ENCODE measurements around the gene SLC2A8. TPM values are rescaled to one million over a fixed set of nuclear protein-coding genes. Genes with fewer than 3 reads are reported as not detected.

SLC2A8 gene
- total and polyA plus RNA-seq, 2 donors (not counting 1 experiment from before 2014, with no cell fraction given) = 8.3 to 14.2 TPM

- Mint-ChIP-seq H3K4me1 (peaks cover 13% of the 10 kb centered on the region), H3K27ac (no peak overlapping the region), H3K4me3 (no peak overlapping the region), H3K27me3 (no peaks in the 10 kb centered on the region), H3K9me3 (ENCODE audit: insufficient read depth) (no peaks in the 10 kb centered on the region)
- Histone ChIP-seq H4K20me1 (ENCODE audit: control insufficient read depth, insufficient read depth, low read length, poor library complexity, severe bottlenecking) (no peaks in the 10 kb centered on the region), H3K4me1 (ENCODE audit: control insufficient read depth in 2 of 2, insufficient read depth in 2 of 2, low read length in 2 of 2) (peaks cover 3 to 11% of the 10 kb centered on the region in 2 donors), H3K4me3 (ENCODE audit: control extremely low read depth in 1 of 5, extremely low read depth in 1 of 5, insufficient read depth in 1 of 5, low read depth in 2 of 5, low read length in 4 of 5) (no peak overlapping the region), H3K27ac (ENCODE audit: low read length in 2 of 2) (no peak overlapping the region), H3K27me3 (replicated peaks in 1 of 4; ENCODE audit: control extremely low read depth in 1 of 4, control insufficient read depth in 3 of 4, insufficient read depth in 4 of 4, low read length in 3 of 4) (no peaks in the 10 kb centered on the region), H3K79me2 (ENCODE audit: control insufficient read depth, insufficient read depth, low read length) (peaks cover 3% of the 10 kb centered on the region), H2AFZ (ENCODE audit: insufficient read depth, low read depth, low read length, poor library complexity, severe bottlenecking) (no peak overlapping the region), H3K36me3 (replicated peaks in 1 of 2; ENCODE audit: control extremely low read depth in 1 of 2, control insufficient read depth in 1 of 2, extremely low read depth in 1 of 2, insufficient read depth in 2 of 2, low read length in 1 of 2) (no peaks in the 10 kb centered on the region), H3K9ac (ENCODE audit: low read length) (no peak overlapping the region), H3K4me2 (replicated peaks; ENCODE audit: low read depth, low read length, poor library complexity, severe bottlenecking) (no peak overlapping the region), H3K9me3 (ENCODE audit: control extremely low read depth in 1 of 3, control insufficient read depth in 2 of 3, insufficient read depth in 1 of 3, low read length in 2 of 3) (no peaks in the 10 kb centered on the region)
- POLR2A ChIA-PET = no interaction called here
- 90% methylated on average over 3 of the region's 4 CpGs for WGBS (ENCODE audit: insufficient coverage)
- CTCF ChIA-PET = interaction anchor here (1.1 kb wide), 2 partner anchors 16 to 19 kb away, joined by 5 to 6 read pairs; partner anchors contain the start of gene SLC2A8
- TF ChIP-seq EZH2 (IDR thresholded peaks at IDR 0.05; ENCODE audit: borderline replicate concordance, insufficient read depth, low read depth, low read length, poor library complexity, severe bottlenecking) = no peak
- TF ChIP-seq, protein P1, sequence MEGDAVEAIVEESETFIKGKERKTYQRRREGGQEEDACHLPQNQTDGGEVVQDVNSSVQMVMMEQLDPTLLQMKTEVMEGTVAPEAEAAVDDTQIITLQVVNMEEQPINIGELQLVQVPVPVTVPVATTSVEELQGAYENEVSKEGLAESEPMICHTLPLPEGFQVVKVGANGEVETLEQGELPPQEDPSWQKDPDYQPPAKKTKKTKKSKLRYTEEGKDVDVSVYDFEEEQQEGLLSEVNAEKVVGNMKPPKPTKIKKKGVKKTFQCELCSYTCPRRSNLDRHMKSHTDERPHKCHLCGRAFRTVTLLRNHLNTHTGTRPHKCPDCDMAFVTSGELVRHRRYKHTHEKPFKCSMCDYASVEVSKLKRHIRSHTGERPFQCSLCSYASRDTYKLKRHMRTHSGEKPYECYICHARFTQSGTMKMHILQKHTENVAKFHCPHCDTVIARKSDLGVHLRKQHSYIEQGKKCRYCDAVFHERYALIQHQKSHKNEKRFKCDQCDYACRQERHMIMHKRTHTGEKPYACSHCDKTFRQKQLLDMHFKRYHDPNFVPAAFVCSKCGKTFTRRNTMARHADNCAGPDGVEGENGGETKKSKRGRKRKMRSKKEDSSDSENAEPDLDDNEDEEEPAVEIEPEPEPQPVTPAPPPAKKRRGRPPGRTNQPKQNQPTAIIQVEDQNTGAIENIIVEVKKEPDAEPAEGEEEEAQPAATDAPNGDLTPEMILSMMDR (IDR thresholded peaks at IDR 0.05) = no peak
- DNase-seq = no peak
- intact Hi-C loops (cut with micrococcal nuclease) = no loop called here
- ATAC-seq (ENCODE audit: low read depth) = no peak
These were observed 18.2 kb downstream of the SLC2A8 start for GRCh38 chr9:127415141-127415540.

DNA sequence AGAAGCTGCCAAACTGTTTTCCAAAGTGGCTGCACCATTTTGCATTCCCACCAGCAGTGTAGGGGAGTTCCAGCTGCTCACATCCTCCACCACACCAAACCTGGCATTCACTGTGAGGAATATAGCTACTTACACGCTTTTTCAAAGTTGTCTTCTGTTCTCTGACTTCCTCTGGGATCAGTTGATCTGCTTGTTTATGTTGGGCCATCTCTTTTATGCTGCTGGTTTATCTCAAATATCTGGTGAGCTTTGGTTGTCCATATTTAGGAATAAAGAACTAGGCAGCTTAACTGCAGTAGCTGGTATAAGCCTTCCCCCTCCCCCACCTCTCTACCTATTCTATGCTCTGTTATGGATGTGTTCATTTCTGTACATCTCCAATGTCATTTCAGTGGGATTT, 18.7 kb downstream of the SLC2A8 start:
- no peaks in the 10 kb centered on the region for H3K36me3 ChIP-seq (replicated peaks in 1 of 2; ENCODE audit: control extremely low read depth in 1 of 2, control insufficient read depth in 1 of 2, extremely low read depth in 1 of 2, insufficient read depth in 2 of 2, low read length in 1 of 2)
- peaks cover 3% of the 10 kb centered on the region for H3K79me2 ChIP-seq (ENCODE audit: control insufficient read depth, insufficient read depth, low read length)
- Mint-ChIP-seq H3K27ac (no peak overlapping the region), H3K4me3 (no peak overlapping the region), H3K4me1 (peaks cover 13% of the 10 kb centered on the region), H3K9me3 (ENCODE audit: insufficient read depth) (no peaks in the 10 kb centered on the region), H3K27me3 (no peaks in the 10 kb centered on the region)
- no peak overlapping the region for H3K9ac ChIP-seq (ENCODE audit: low read length)
- ChIA-PET POLR2A (no interaction called here), CTCF (interaction anchor here (1.1 kb wide), 2 partner anchors 17 to 19 kb away, joined by 5 to 6 read pairs; partner anchors contain the start of gene SLC2A8)
- TF ChIP-seq EZH2 (IDR thresholded peaks at IDR 0.05; ENCODE audit: borderline replicate concordance, insufficient read depth, low read depth, low read length, poor library complexity, severe bottlenecking) = no peak
- TF ChIP-seq, protein P1 (IDR thresholded peaks at IDR 0.05) = no peak
- no peaks in the 10 kb centered on the region for H4K20me1 ChIP-seq (ENCODE audit: control insufficient read depth, insufficient read depth, low read length, poor library complexity, severe bottlenecking)
- DNase-seq = no peak
- no peaks in the 10 kb centered on the region for H3K27me3 ChIP-seq (replicated peaks in 1 of 4; ENCODE audit: control extremely low read depth in 1 of 4, control insufficient read depth in 3 of 4, insufficient read depth in 4 of 4, low read length in 3 of 4)
- ATAC-seq (ENCODE audit: low read depth) = no peak
- WGBS (ENCODE audit: insufficient coverage) = no CpG with 5 or more reads among the region's 1 CpG
- H3K4me3 ChIP-seq (ENCODE audit: control extremely low read depth in 1 of 5, extremely low read depth in 1 of 5, insufficient read depth in 1 of 5, low read depth in 2 of 5, low read length in 4 of 5) = no peak overlapping the region
- no peak overlapping the region for H2AFZ ChIP-seq (ENCODE audit: insufficient read depth, low read depth, low read length, poor library complexity, severe bottlenecking)
- no peak overlapping the region for H3K27ac ChIP-seq (ENCODE audit: low read length in 2 of 2)
- peaks cover 3 to 9% of the 10 kb centered on the region in 2 donors for H3K4me1 ChIP-seq (ENCODE audit: control insufficient read depth in 2 of 2, insufficient read depth in 2 of 2, low read length in 2 of 2)
- H3K9me3 ChIP-seq (ENCODE audit: control extremely low read depth in 1 of 3, control insufficient read depth in 2 of 3, insufficient read depth in 1 of 3, low read length in 2 of 3) = no peaks in the 10 kb centered on the region
- no peak overlapping the region for H3K4me2 ChIP-seq (replicated peaks; ENCODE audit: low read depth, low read length, poor library complexity, severe bottlenecking)
- intact Hi-C loops (cut with micrococcal nuclease) = no loop called here
